ENCODE data around the gene ARVCF.

GRCh38 chr22:19933341-19934241 lies 83.0 kb downstream of the ARVCF start:
- TF ChIP-seq POLR2A (IDR thresholded peaks at IDR 0.05) (no peak), CTCF (IDR thresholded peaks at IDR 0.05) (no peak)
